ENCODE data around the gene AATK. TPM values are rescaled to one million over a fixed set of nuclear protein-coding genes. Genes with fewer than 3 reads are reported as not detected.

Gene AATK
- total and polyA plus RNA-seq, 2 experiments from 2014 or later, result 0.25 to 1.6 TPM

- in situ Hi-C loops (cut with MboI), result no loop called here
- DNase-seq, result no peak
- Histone ChIP-seq H3K9ac (no peak overlapping the region), H2AFZ (no peak overlapping the region), H4K20me1 (ENCODE audit: insufficient read depth) (no peaks in the 10 kb centered on the region), H3K4me2 (ENCODE audit: unreplicated experiment) (no peak overlapping the region), H3K27me3 (replicated peaks; ENCODE audit: insufficient read depth) (no peaks in the 10 kb centered on the region), H3K27ac (no peak overlapping the region), H3K9me2 (ENCODE audit: insufficient read depth) (no peaks in the 10 kb centered on the region), H3K4me3 (no peak overlapping the region), H3K4me1 (ENCODE audit: insufficient read depth) (no peaks in the 10 kb centered on the region), H3K79me2 (ENCODE audit: insufficient read depth) (no peaks in the 10 kb centered on the region), H3K36me3 (ENCODE audit: low read depth) (no peaks in the 10 kb centered on the region), H3F3A (ENCODE audit: insufficient read depth) (no peaks in the 10 kb centered on the region), H3K9me3 (ENCODE audit: low read depth) (no peaks in the 10 kb centered on the region)
- 92% methylated on average over 10 to 11 of the region's 11 CpGs for WGBS, 2 experiments (ENCODE audit: low coverage in 1 of 2, low lambda C conversion rate in 2 of 2, missing lambda C conversion rate in 2 of 2)
- TF ChIP-seq EZH2 (IDR thresholded peaks at IDR 0.05; ENCODE audit: insufficient read depth, poor library complexity, severe bottlenecking), result no peak
- no peak for TF ChIP-seq EZH2phosphoT487 (IDR thresholded peaks at IDR 0.05; ENCODE audit: insufficient read depth, low read depth)
Measured at GRCh38 chr17:81187120-81187519, 21.1 kb upstream of the AATK start.

GRCh38 chr17:81186203-81186602 is 20.2 kb upstream of the AATK start:
- no peaks in the 10 kb centered on the region for H3F3A ChIP-seq (ENCODE audit: insufficient read depth)
- no peaks in the 10 kb centered on the region for H3K9me3 ChIP-seq (ENCODE audit: low read depth)
- in situ Hi-C loops (cut with MboI), result no loop called here
- DNase-seq, result no peak
- no peaks in the 10 kb centered on the region for H3K36me3 ChIP-seq (ENCODE audit: low read depth)
- H3K9me2 ChIP-seq (ENCODE audit: insufficient read depth), result no peaks in the 10 kb centered on the region
- H3K4me1 ChIP-seq (ENCODE audit: insufficient read depth), result no peaks in the 10 kb centered on the region
- TF ChIP-seq EZH2phosphoT487 (IDR thresholded peaks at IDR 0.05; ENCODE audit: insufficient read depth, low read depth) (no peak), EZH2 (IDR thresholded peaks at IDR 0.05; ENCODE audit: insufficient read depth, poor library complexity, severe bottlenecking) (no peak)
- no peaks in the 10 kb centered on the region for H4K20me1 ChIP-seq (ENCODE audit: insufficient read depth)
- no peak overlapping the region for H2AFZ ChIP-seq
- H3K4me2 ChIP-seq (ENCODE audit: unreplicated experiment), result no peak overlapping the region
- no peak overlapping the region for H3K4me3 ChIP-seq
- H3K79me2 ChIP-seq (ENCODE audit: insufficient read depth), result no peaks in the 10 kb centered on the region
- WGBS, 2 experiments (ENCODE audit: low coverage in 1 of 2, low lambda C conversion rate in 2 of 2, missing lambda C conversion rate in 2 of 2), result 63 to 65% methylated on average over 6 to 7 of the region's 7 CpGs
- no peak overlapping the region for H3K27ac ChIP-seq
- no peaks in the 10 kb centered on the region for H3K27me3 ChIP-seq (replicated peaks; ENCODE audit: insufficient read depth)
- H3K9ac ChIP-seq, result no peak overlapping the region

- 16% methylated on average over 15 of the region's 15 CpGs for WGBS, 2 experiments (ENCODE audit: low coverage in 1 of 2, low lambda C conversion rate in 2 of 2, missing lambda C conversion rate in 2 of 2)
- H3K4me1 ChIP-seq (ENCODE audit: insufficient read depth), result no peaks in the 10 kb centered on the region
- no peak overlapping the region for H2AFZ ChIP-seq
- H3K9me3 ChIP-seq (ENCODE audit: low read depth), result no peaks in the 10 kb centered on the region
- no peaks in the 10 kb centered on the region for H3F3A ChIP-seq (ENCODE audit: insufficient read depth)
- TF ChIP-seq EZH2phosphoT487 (IDR thresholded peaks at IDR 0.05; ENCODE audit: insufficient read depth, low read depth), result no peak
- TF ChIP-seq EZH2 (IDR thresholded peaks at IDR 0.05; ENCODE audit: insufficient read depth, poor library complexity, severe bottlenecking), result no peak
- H3K4me2 ChIP-seq (ENCODE audit: unreplicated experiment), result no peak overlapping the region
- no peak overlapping the region for H3K4me3 ChIP-seq
- H3K79me2 ChIP-seq (ENCODE audit: insufficient read depth), result no peaks in the 10 kb centered on the region
- no peaks in the 10 kb centered on the region for H3K27me3 ChIP-seq (replicated peaks; ENCODE audit: insufficient read depth)
- no peak overlapping the region for H3K9ac ChIP-seq
- no peaks in the 10 kb centered on the region for H3K36me3 ChIP-seq (ENCODE audit: low read depth)
- H4K20me1 ChIP-seq (ENCODE audit: insufficient read depth), result no peaks in the 10 kb centered on the region
- DNase-seq, result no peak
- H3K27ac ChIP-seq, result no peak overlapping the region
- H3K9me2 ChIP-seq (ENCODE audit: insufficient read depth), result no peaks in the 10 kb centered on the region
- in situ Hi-C loops (cut with MboI), result no loop called here
Measured at GRCh38 chr17:81184555-81184954, 18.5 kb upstream of the AATK start.

GRCh38 chr17:81183807-81184206 is 17.8 kb upstream of the AATK start:
- Histone ChIP-seq H3K36me3 (ENCODE audit: low read depth) (no peaks in the 10 kb centered on the region), H3F3A (ENCODE audit: insufficient read depth) (no peaks in the 10 kb centered on the region), H3K4me1 (ENCODE audit: insufficient read depth) (no peaks in the 10 kb centered on the region), H3K4me2 (ENCODE audit: unreplicated experiment) (no peak overlapping the region), H2AFZ (no peak overlapping the region), H3K27me3 (replicated peaks; ENCODE audit: insufficient read depth) (no peaks in the 10 kb centered on the region), H4K20me1 (ENCODE audit: insufficient read depth) (no peaks in the 10 kb centered on the region), H3K9ac (no peak overlapping the region), H3K4me3 (no peak overlapping the region), H3K9me3 (ENCODE audit: low read depth) (no peaks in the 10 kb centered on the region), H3K27ac (no peak overlapping the region), H3K9me2 (ENCODE audit: insufficient read depth) (no peaks in the 10 kb centered on the region), H3K79me2 (ENCODE audit: insufficient read depth) (no peaks in the 10 kb centered on the region)
- in situ Hi-C loops (cut with MboI), result no loop called here
- TF ChIP-seq EZH2phosphoT487 (IDR thresholded peaks at IDR 0.05; ENCODE audit: insufficient read depth, low read depth) (no peak), EZH2 (IDR thresholded peaks at IDR 0.05; ENCODE audit: insufficient read depth, poor library complexity, severe bottlenecking) (no peak)
- DNase-seq, result no peak
- WGBS, 2 experiments (ENCODE audit: low coverage in 1 of 2, low lambda C conversion rate in 2 of 2, missing lambda C conversion rate in 2 of 2), result 79 to 89% methylated on average over 11 of the region's 11 CpGs

- no peaks in the 10 kb centered on the region for H3K79me2 ChIP-seq (ENCODE audit: insufficient read depth)
- no peak overlapping the region for H3K9ac ChIP-seq
- no peak overlapping the region for H3K4me2 ChIP-seq (ENCODE audit: unreplicated experiment)
- no peaks in the 10 kb centered on the region for H3F3A ChIP-seq (ENCODE audit: insufficient read depth)
- H3K9me3 ChIP-seq (ENCODE audit: low read depth), result no peaks in the 10 kb centered on the region
- DNase-seq, result no peak
- no peak overlapping the region for H3K27ac ChIP-seq
- H3K9me2 ChIP-seq (ENCODE audit: insufficient read depth), result no peaks in the 10 kb centered on the region
- TF ChIP-seq EZH2 (IDR thresholded peaks at IDR 0.05; ENCODE audit: insufficient read depth, poor library complexity, severe bottlenecking) (no peak), EZH2phosphoT487 (IDR thresholded peaks at IDR 0.05; ENCODE audit: insufficient read depth, low read depth) (no peak)
- no peaks in the 10 kb centered on the region for H3K27me3 ChIP-seq (replicated peaks; ENCODE audit: insufficient read depth)
- no peaks in the 10 kb centered on the region for H3K36me3 ChIP-seq (ENCODE audit: low read depth)
- H3K4me1 ChIP-seq (ENCODE audit: insufficient read depth), result no peaks in the 10 kb centered on the region
- in situ Hi-C loops (cut with MboI), result no loop called here
- 73 to 80% methylated on average over 8 of the region's 10 CpGs for WGBS, 2 experiments (ENCODE audit: low coverage in 1 of 2, low lambda C conversion rate in 2 of 2, missing lambda C conversion rate in 2 of 2)
- no peaks in the 10 kb centered on the region for H4K20me1 ChIP-seq (ENCODE audit: insufficient read depth)
- no peak overlapping the region for H2AFZ ChIP-seq
- no peak overlapping the region for H3K4me3 ChIP-seq
Measured at GRCh38 chr17:81183316-81183715, 17.3 kb upstream of the AATK start.
